HK-2 (cell line): Measurements from ENCODE around the gene ABCA13.

Experiments used
- DNase-seq: peaks from one replicate; pipeline ENCODE4 v3.0.0-alpha.2; 2018; ENCODE audit not compliant: unreplicated experiment

Gene ABCA13

GRCh38 chr7:48300301-48300700 lies 129.0 kb downstream of the ABCA13 start:
- DNase-seq = no peak

- no peak for DNase-seq
Measured at GRCh38 chr7:48301201-48301600, 129.9 kb downstream of the ABCA13 start.

DNA sequence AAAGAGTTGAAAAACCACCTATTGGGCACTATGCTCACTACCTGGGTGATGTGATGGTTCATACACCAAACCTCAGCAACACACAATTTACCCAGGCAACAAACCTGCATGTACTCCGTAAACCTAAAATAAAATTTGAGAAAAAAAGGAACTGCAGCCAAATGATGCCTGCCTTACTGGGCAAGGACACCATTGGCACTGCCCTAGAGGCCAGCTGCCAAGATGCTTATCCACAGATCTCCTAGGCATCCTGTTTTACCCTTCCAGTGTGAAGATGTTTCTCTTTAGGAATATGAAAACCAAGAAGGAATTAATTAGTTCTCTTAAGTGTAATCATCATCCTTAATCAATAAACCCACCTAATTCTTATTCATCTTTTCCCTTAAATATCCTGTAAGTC lies 133.4 kb downstream of the ABCA13 start:
- DNase-seq = no peak

DNA sequence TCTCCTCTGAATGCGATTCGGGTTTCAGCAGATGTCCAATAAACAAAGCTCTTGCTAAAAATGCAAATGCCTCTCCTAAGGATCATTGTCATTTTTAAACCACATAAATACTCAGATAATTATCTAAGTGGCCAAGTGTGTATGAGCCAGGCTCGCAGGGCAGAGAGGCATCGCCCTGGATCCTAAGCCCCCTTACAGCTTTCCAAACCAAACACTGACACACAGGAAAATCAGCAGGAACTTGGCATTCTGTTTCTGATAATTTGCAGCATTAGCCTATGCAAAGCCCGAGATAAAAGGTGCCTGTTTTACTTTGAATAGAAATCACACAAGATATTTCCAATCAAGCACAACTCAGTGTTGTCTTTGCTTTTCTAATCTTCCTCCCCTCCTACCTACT lies 134.4 kb downstream of the ABCA13 start:
- DNase-seq = no peak

DNA sequence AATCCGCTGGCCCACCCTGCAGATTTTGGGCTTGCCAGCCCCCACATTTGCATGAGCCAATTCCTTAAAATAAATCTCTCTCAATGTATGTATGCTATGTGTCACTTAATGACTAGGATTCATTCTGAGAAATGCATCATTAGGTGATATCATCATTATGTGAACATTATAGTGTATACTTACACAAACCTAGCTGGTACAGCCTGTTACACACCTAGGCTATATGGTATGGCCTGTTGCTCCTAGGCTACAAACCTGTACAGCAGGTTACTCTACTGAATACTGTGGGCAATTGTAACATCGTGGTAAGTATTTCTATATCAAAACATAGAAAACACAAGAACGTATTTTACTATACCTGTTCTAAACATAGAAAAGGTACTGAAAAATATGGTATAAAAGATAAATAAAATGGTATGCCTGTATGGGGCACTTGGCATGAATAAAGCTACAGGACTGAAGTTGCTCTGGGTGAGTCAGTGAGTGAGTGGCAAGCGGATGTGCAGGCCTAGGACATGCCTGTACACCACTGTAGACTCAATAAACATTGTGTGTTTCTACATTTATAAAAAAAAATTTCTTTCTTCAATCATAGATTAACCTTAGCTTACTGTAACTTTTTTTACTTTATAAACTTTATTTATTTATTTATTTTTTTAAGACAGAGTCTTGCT lies 135.9 kb downstream of the ABCA13 start:
- no peak for DNase-seq

GRCh38 chr7:48309720-48310119 lies 138.5 kb downstream of the ABCA13 start:
- no peak for DNase-seq

- DNase-seq = no peak
Measured at GRCh38 chr7:48311464-48312100, 140.3 kb downstream of the ABCA13 start.

DNA sequence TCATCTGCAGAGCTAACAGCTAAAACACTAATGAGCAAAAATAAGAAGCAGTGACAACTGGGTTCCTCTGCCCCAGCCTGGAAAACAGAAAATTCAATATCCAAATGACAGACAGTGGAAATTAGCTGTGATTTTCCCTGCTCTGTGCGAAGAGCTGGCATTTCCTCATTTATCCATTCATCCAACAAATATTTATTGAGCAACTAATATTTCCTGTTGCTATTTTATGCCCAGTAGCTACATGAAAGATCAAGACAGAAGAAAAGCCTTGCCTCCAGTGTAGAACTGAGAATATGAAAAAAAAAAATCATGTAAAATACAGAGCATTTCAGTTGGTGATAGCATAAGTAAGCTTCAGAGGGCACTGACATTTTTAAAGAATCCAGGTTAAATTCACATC lies 140.9 kb downstream of the ABCA13 start:
- DNase-seq = no peak

DNA sequence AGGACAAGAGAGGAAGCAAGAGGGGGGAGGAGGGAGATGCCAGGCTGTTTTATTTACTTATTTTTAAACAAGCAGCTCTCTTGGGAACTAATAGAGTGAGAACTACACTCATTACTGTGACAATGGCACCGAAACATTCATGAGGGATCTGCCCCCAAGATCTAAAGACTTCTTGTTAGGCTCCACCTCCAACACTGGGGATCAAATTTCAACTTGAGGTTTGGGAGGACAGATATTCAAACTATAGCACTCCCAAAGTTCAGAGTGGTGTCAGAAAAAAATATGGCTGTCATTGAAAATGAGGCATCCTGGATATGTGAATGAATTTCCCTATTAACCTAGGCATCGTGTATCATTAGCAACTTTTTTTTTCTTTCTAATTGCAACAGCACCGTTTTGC lies 145.5 kb downstream of the ABCA13 start:
- DNase-seq = no peak

DNA sequence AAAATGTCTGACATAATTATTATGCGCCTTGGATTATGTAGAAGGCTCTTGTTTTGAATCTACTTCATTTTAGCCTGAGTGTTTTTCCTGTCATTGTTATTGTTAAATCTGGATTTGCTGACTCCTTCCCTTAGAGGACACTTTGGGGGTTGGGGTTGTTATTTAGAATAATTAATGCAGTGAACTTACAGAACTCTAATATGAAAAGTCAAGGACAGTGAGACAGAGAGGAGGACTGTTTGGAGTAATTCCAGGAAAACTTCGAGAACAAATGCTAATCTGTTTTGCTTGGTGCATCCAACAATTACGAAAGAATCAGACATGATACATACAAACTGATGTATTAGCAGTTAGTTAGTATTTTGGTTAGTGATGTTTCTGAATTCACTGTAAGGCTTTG lies 146.1 kb downstream of the ABCA13 start:
- no peak for DNase-seq

GRCh38 chr7:48321319-48322010 lies 150.2 kb downstream of the ABCA13 start:
- DNase-seq = no peak

- DNase-seq = no peak
Measured at GRCh38 chr7:48337012-48337621, 165.9 kb downstream of the ABCA13 start.

DNA sequence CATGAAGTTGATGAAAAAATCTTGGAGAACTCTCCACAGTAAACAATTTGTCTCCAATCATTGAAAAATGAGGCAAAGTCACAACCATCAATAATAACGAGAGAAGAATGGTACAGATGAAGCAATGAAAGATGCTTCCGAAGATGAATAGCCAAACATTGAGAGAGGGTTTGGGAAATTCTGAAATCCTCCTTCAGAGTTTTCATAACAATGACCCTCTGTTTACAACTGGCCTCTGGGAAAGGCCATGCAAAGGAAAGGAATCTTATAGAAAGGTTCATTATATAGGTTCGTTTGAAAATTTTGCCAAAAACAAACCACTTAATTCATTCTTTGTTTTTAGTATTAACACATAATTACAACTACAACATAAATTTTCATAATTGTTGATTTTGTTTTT lies 166.5 kb downstream of the ABCA13 start:
- no peak for DNase-seq

GRCh38 chr7:48347230-48347825 lies 176.1 kb downstream of the ABCA13 start:
- DNase-seq = no peak

GRCh38 chr7:48350515-48350914 lies 179.3 kb downstream of the ABCA13 start:
- DNase-seq = no peak

DNA sequence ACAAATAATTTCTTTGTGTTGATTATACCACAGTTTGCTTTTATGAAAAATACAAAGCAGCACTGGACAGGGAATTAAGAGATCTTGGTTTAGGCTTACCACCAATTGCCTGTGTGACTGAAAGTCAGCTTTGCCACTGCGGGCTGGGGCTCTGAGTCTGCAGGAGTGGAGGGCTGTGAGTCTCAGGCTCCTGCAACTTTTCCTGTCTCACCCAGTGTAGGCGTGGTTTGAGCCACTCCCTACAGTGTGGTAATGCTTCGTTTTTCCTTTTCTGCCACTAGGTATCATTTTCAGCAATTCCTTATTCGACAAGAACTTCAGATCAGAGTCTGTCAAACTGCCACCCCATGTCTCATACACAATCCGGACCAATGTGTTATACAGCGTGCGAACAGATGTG lies 180.6 kb downstream of the ABCA13 start:
- no peak for DNase-seq

GRCh38 chr7:48355346-48355745 lies 184.1 kb downstream of the ABCA13 start:
- no peak for DNase-seq

- DNase-seq = no peak
Measured at GRCh38 chr7:48360574-48360973, 189.3 kb downstream of the ABCA13 start.

DNA sequence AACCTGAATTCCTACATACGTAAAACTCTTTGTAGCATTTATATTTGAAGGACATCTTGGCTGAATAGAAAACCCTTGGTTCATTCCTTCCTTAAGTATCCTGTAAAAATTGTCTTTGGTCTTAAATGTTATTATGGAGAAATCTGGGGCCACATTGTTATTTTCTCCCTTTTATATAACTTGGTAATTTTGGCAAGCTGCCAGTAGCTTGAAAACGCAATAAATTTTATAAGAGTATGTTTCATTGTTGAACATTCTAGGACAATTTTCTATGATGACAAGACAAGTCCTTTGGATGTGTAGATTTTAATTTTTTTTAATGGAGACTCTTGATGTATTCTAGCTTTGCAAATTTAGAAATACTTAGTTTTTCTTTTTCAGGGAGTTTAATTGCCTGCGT lies 191.9 kb downstream of the ABCA13 start:
- no peak for DNase-seq

DNA sequence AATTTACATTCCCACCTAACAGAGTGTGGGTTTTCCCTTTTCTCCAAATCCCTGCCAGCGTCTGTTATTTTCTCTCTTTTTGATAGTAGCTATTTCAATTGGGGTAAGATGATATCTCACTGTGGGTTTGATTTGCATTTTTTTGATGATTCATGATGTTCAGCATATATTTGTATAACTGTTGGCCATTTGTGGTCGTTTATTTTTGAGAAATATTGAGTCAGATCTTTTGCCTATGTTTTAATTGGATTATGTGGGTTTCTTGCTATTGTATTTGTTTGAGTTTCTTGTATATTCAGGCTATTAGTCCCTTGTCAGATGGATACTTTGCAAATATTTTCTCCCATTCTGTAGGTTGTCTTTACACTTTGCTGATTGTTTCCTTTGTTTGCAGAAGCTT lies 193.8 kb downstream of the ABCA13 start:
- DNase-seq = no peak

DNA sequence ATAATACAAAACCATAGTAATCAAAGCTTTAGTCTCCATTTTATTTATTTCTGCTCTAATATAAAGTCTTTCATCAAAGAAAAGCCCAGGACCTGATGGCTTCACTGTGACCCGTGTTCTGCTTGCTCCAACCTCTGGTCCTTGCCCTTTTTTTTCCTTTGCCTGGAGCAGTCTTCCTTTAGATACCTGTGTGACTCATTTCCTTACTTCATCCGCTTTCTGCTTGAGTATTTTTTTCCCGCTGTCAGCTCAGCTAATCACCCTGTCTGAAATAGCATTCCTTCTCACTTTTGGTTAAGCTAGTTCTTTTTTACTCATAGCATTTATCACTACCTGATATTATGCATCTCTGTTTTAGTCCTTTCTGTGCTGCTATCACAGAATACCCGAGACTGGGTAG lies 194.8 kb downstream of the ABCA13 start:
- DNase-seq = no peak

DNA sequence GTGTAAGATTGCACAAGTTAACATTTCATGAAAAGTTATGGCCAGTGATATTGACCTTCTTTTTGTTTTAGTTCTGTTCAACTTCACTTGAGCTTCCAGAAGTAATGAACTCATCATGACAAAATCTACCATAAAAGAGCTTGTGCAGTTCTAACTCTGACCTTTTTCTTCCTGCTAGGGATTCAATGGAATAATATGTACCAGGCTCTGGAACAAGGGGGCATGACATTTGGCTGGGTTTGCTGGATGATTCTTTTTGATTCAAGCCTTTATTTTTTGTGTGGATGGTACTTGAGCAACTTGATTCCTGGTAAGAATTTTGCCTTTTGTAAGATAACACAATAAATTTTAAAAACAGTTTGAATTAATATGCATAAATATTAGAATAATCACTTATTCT lies 205.0 kb downstream of the ABCA13 start:
- DNase-seq = no peak
